Adrenal gland (tissue), 5 donors: Measurements from ENCODE around the gene GPR78.
"Not testable (repeated sequence)": the region's sequence is repeated elsewhere in the genome, so short reads cannot be mapped to it uniquely, and the experiment has no call there.

Experiments used
- CTCF ChIP-seq, 6 experiments: fragments of 450-650 bp in 4 of 6; fragments of 200-600 bp in 2 of 6; sonication (generic) in 1 of 6; IDR thresholded peaks; 1 replicate in 5 of 6; 2 replicates in 1 of 6; pipeline versions ENCODE4 v1.5.1 to v1.8.0; 2016 to 2021; ENCODE audit warnings: antibody characterized with exemption in 6 of 6, mild to moderate bottlenecking in 2 of 6, moderate library complexity in 1 of 6
- POLR2A ChIP-seq, 2 donors: fragments of 450-650 bp; IDR thresholded peaks; one replicate each; pipeline ENCODE4 v1.6.1; 2017; ENCODE audit warnings: antibody characterized with exemption in 2 of 2, mild to moderate bottlenecking in 2 of 2, moderate library complexity in 1 of 2
- donor health status: DM: no; HTN: no; CAD: no.

GRCh38 chr4:8631896-8632295 is 51.7 kb downstream of the GPR78 start:
- not testable (repeated sequence) for TF ChIP-seq CTCF, POLR2A (IDR thresholded peaks at IDR 0.05)
